Measurements from ENCODE around the gene SFRP4. TPM values are rescaled to one million over a fixed set of nuclear protein-coding genes. Genes with fewer than 3 reads are reported as not detected.
A peak's percentile ranks its signal among the peaks of the same experiment; 100 is the strongest.

The SFRP4 gene
- total and polyA plus RNA-seq, 9 donors, result 4.2 to 55.4 (median 16.4) TPM

DNA sequence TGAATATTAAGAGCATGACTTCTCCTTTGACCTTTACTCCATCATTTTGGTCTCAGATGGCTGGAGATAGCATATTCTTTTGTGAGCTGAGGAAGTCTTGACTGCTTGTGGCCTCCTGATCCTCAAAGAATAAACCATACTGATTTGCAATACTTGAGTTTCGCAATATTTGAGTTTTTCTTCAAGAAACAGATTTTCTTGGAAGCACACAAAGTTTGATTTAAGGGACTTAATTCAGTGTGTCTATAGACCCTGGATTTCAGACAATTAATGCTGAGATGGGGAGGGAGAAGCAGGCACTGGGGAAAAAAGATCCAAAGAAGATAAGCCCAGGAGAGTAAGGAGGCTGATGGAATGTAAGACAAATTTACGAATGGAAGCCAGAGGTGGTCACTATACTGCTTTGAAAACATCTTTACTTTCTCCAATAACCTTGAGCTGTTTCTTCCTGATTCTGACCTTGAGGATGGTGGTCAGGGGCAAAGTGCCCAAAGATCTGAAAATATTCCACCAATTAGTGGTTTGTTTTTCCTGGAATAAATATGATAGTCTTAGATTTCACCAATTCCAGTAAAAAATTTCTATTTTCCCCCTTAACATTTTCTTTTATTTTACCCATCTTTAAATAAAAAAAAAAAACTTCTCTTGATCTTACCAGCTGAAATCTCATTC is 11.3 kb upstream of the SFRP4 start:
- peaks cover 6% of the 10 kb centered on the region for H3K9me3 ChIP-seq (replicated peaks; ENCODE audit: control insufficient read depth, low read depth, low read length)
- WGBS (ENCODE audit: insufficient coverage), result 100% methylated on average over 1 of the region's 2 CpGs

DNA sequence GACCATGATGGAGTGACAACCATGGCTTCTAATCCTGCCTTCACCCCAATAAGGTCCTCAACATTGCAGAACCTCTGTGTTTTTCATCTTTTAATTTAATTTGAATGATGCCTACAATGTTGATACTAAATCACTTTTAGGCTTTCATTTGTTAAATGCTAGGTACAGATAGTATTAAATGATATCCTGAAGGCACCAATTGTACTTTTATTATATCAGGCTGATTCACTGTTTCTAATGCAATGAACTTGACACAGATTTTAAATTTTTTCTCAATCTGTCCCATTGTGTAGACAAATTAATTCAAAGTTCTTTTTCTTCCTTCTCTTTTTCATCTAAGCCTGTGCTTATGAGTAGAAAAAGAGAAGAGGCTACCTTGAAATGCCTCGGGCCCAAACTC is 9.0 kb upstream of the SFRP4 start:
- no CpG with 5 or more reads among the region's 1 CpG for WGBS (ENCODE audit: insufficient coverage)
- H3K27ac ChIP-seq (ENCODE audit: low read length), result no peak overlapping the region
- H3K36me3 ChIP-seq (ENCODE audit: control insufficient read depth, insufficient read depth, low read length), result peaks cover 7% of the 10 kb centered on the region

More for the DNA sequence above, 11.3 kb upstream of the SFRP4 start:
- no peaks in the 10 kb centered on the region for H3K27me3 ChIP-seq (ENCODE audit: control insufficient read depth, insufficient read depth, low read length)
- peaks cover 8% of the 10 kb centered on the region for H3K4me1 ChIP-seq (ENCODE audit: control insufficient read depth, insufficient read depth, low read length)
- peaks cover 7% of the 10 kb centered on the region for H3K36me3 ChIP-seq (ENCODE audit: control insufficient read depth, insufficient read depth, low read length)
- no peak overlapping the region for H3K4me3 ChIP-seq (ENCODE audit: low read length)
- no peak for DNase-seq
- no peak overlapping the region for H3K27ac ChIP-seq (ENCODE audit: low read length)

DNA sequence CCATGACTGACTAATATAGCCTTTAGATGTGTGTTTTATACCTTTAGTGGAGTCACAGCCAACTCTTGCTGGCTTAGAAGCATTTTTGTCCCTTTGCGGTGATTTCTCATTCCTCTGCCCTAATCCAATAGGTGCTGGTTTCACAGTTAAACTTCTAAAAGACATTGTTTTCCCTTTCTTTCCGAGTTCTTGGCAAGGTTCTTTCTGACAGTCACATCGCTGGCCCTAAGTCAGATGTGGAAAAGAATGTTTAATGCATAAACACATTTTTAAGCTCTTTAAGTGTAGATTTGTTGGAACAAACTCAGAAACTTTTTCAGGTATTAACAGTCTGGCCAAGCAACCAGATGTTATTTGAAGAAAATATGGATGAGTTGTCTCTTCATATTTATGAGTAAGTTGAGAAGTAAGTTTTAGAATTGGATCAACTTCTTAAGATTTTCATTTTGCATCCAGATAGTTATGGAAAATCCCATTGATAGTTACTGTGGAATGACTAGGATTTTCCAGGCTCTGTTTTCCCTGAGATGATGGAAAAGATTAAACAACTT is 7.9 kb upstream of the SFRP4 start:
- peaks cover 4% of the 10 kb centered on the region for H3K36me3 ChIP-seq (ENCODE audit: control insufficient read depth, insufficient read depth, low read length)
- peak overlapping the region; percentile 77 for H3K27ac ChIP-seq (ENCODE audit: low read length)
- H3K4me1 ChIP-seq (ENCODE audit: control insufficient read depth, insufficient read depth, low read length), result peaks cover 21% of the 10 kb centered on the region
- no peak overlapping the region for H3K4me3 ChIP-seq (ENCODE audit: low read length)
- H3K9me3 ChIP-seq (replicated peaks; ENCODE audit: control insufficient read depth, low read depth, low read length), result peaks cover 6% of the 10 kb centered on the region
- peak; percentile 95 for DNase-seq
- peaks cover 5% of the 10 kb centered on the region for H3K27me3 ChIP-seq (ENCODE audit: control insufficient read depth, insufficient read depth, low read length)
- 11% methylated on average over 1 of the region's 3 CpGs for WGBS (ENCODE audit: insufficient coverage)

More for the DNA sequence above, 9.0 kb upstream of the SFRP4 start:
- Histone ChIP-seq H3K4me3 (ENCODE audit: low read length) (no peak overlapping the region), H3K4me1 (ENCODE audit: control insufficient read depth, insufficient read depth, low read length) (peaks cover 14% of the 10 kb centered on the region), H3K27me3 (ENCODE audit: control insufficient read depth, insufficient read depth, low read length) (peaks cover 5% of the 10 kb centered on the region), H3K9me3 (replicated peaks; ENCODE audit: control insufficient read depth, low read depth, low read length) (peaks cover 6% of the 10 kb centered on the region)
- no peak for DNase-seq

DNA sequence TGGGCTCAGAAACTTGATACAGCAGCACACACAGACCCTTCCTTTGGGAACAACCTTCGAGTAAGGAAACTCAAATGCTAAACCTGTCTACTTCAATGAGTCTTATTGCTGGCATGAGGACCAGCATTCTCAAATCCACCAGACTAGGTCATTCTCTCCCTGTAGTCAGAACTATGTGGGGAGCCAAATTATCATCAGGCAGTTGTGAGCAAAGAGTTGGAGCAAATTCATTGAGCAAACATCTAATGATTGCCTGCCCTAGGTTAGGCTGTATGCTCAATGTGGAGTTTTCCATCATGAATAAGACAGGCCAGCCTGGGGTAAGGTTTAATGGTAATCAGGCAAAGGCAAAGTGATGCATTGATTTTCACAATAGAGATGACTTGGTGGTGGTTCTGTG is 7.4 kb upstream of the SFRP4 start:
- no peak overlapping the region for H3K4me3 ChIP-seq (ENCODE audit: low read length)
- WGBS (ENCODE audit: insufficient coverage), result no CpG with 5 or more reads among the region's 1 CpG
- peak overlapping the region; percentile 67 for H3K27ac ChIP-seq (ENCODE audit: low read length)
- peaks cover 4% of the 10 kb centered on the region for H3K36me3 ChIP-seq (ENCODE audit: control insufficient read depth, insufficient read depth, low read length)
- peaks cover 5% of the 10 kb centered on the region for H3K27me3 ChIP-seq (ENCODE audit: control insufficient read depth, insufficient read depth, low read length)
- H3K4me1 ChIP-seq (ENCODE audit: control insufficient read depth, insufficient read depth, low read length), result peaks cover 21% of the 10 kb centered on the region
- H3K9me3 ChIP-seq (replicated peaks; ENCODE audit: control insufficient read depth, low read depth, low read length), result peaks cover 6% of the 10 kb centered on the region
- peak; percentile 49 for DNase-seq

- peaks cover 4% of the 10 kb centered on the region for H3K36me3 ChIP-seq (ENCODE audit: control insufficient read depth, insufficient read depth, low read length)
- peaks cover 10% of the 10 kb centered on the region for H3K27me3 ChIP-seq (ENCODE audit: control insufficient read depth, insufficient read depth, low read length)
- DNase-seq, result peak; percentile 49
- H3K4me1 ChIP-seq (ENCODE audit: control insufficient read depth, insufficient read depth, low read length), result peaks cover 27% of the 10 kb centered on the region
- H3K9me3 ChIP-seq (replicated peaks; ENCODE audit: control insufficient read depth, low read depth, low read length), result peaks cover 6% of the 10 kb centered on the region
- WGBS (ENCODE audit: insufficient coverage), result 49% methylated on average over 2 of the region's 4 CpGs
- peak overlapping the region; percentile 92 for H3K27ac ChIP-seq (ENCODE audit: low read length)
- peak overlapping the region; percentile 68 for H3K4me3 ChIP-seq (ENCODE audit: low read length)
Observed at GRCh38 chr7:37921876-37922275, 5.3 kb upstream of the SFRP4 start.

DNA sequence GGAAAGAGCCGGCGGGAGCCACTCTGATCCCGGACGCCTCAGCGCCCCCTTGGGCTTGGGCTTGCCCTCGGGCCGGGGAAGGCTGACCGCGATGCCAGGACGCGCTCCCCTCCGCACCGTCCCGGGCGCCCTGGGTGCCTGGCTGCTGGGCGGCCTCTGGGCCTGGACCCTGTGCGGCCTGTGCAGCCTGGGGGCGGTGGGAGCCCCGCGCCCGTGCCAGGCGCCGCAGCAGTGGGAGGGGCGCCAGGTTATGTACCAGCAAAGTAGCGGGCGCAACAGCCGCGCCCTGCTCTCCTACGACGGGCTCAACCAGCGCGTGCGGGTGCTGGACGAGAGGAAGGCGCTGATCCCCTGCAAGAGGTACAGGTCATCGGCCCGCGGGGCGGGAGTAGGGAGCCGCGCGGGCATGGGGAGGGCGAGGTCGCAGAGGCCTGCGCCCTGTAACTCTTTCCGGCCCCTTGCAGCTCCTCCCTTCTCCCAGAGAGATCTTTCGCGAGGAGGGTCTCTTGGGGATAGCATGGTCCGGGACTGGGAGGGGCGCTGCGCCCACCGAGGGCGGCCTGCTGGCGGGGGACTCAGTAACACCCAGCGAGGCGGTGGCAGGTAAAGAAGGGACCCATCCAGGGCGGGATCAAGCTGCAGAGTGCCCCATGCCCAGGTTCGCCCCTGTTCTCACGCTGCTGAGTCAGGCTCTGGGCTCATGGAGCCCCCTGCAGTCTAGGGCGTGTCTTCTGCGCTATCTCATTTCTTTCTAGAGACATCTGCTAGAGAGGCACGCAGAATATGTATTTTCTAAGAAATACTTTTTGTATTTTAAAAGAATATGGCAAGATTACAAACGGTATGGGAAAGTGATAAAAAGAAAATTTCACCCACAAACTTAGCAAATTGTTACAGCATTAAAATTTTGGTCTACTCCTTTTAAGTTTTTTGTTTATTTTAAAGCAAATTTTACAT is 4.5 kb upstream of the SFRP4 start:
- DNase-seq, result peak; percentile 69
- peak overlapping the region; percentile 92 for H3K27ac ChIP-seq (ENCODE audit: low read length)
- H3K4me1 ChIP-seq (ENCODE audit: control insufficient read depth, insufficient read depth, low read length), result peaks cover 33% of the 10 kb centered on the region
- H3K27me3 ChIP-seq (ENCODE audit: control insufficient read depth, insufficient read depth, low read length), result peaks cover 16% of the 10 kb centered on the region
- H3K36me3 ChIP-seq (ENCODE audit: control insufficient read depth, insufficient read depth, low read length), result peaks cover 4% of the 10 kb centered on the region
- H3K4me3 ChIP-seq (ENCODE audit: low read length), result peak overlapping the region; percentile 68
- 3% methylated on average over 56 of the region's 63 CpGs for WGBS (ENCODE audit: insufficient coverage)
- H3K9me3 ChIP-seq (replicated peaks; ENCODE audit: control insufficient read depth, low read depth, low read length), result peaks cover 6% of the 10 kb centered on the region

- Histone ChIP-seq H3K27ac (ENCODE audit: low read length) (peak within 1 kb of the TSS; percentile 92), H3K36me3 (ENCODE audit: control insufficient read depth, insufficient read depth, low read length) (peaks cover 2% of the 10 kb centered on the region), H3K27me3 (ENCODE audit: control insufficient read depth, insufficient read depth, low read length) (peaks cover 21% of the 10 kb centered on the region), H3K4me1 (ENCODE audit: control insufficient read depth, insufficient read depth, low read length) (peaks cover 38% of the 10 kb centered on the region), H3K4me3 (ENCODE audit: low read length) (peak within 1 kb of the TSS; percentile 68), H3K9me3 (replicated peaks; ENCODE audit: control insufficient read depth, low read depth, low read length) (peaks cover under 1% of the 10 kb centered on the region)
- under 1% methylated on average over 14 of the region's 22 CpGs for WGBS (ENCODE audit: insufficient coverage)
- peak; percentile 76 for DNase-seq
Observed at GRCh38 chr7:37920305-37920848, 3.8 kb upstream of the SFRP4 start, which contains the start of gene EPDR1. Gene EPDR1 (plus strand): TSS chr7:37920640. CDS start chr7:37920940, 300 bp downstream.

- H3K27ac ChIP-seq (ENCODE audit: low read length), result no peak overlapping the region
- 61% methylated on average over 3 of the region's 4 CpGs for WGBS (ENCODE audit: insufficient coverage)
- no peaks in the 10 kb centered on the region for H3K9me3 ChIP-seq (replicated peaks; ENCODE audit: control insufficient read depth, low read depth, low read length)
- peaks cover 33% of the 10 kb centered on the region for H3K4me1 ChIP-seq (ENCODE audit: control insufficient read depth, insufficient read depth, low read length)
- no peaks in the 10 kb centered on the region for H3K36me3 ChIP-seq (ENCODE audit: control insufficient read depth, insufficient read depth, low read length)
- no peak overlapping the region for H3K4me3 ChIP-seq (ENCODE audit: low read length)
- no peak for DNase-seq
- peaks cover 21% of the 10 kb centered on the region for H3K27me3 ChIP-seq (ENCODE audit: control insufficient read depth, insufficient read depth, low read length)
Observed at GRCh38 chr7:37918526-37918925, 1.9 kb upstream of the SFRP4 start.

DNA sequence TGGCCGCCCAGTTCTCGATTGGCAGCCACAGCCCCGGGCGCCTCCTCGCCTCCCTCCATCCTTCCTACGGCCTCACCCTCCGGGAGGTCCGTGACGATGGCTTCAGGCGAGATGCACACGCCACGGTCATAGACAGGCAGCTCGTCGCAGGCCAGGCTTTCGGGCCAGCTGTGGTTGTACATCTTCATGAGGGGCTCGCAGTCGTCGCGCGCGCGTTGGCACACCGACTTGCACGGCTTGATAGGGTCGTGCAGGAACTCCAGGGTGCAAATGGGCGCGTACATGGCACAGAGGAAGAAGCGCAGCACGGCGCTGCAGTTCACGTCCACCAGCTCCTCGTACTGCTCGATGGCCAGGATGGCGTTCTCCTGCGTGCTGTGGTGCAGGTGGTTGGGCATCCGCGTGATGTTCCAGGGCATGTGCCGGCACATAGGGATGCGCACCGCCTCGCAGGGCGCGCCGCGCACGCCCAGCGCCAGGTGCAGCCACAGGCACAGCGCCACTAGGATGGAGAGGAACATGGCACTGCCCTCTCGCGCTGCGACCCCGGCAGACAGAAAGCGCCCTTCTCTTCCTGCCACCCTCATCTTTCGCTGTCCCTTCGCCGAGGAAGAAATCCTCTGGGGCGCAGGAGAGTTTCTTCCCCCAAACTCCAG is 472 bp downstream of the SFRP4 start:
- H3K4me3 ChIP-seq (ENCODE audit: low read length), result peak overlapping the region; percentile 63
- peaks cover 27% of the 10 kb centered on the region for H3K4me1 ChIP-seq (ENCODE audit: control insufficient read depth, insufficient read depth, low read length)
- H3K27ac ChIP-seq (ENCODE audit: low read length), result peak overlapping the region; percentile 93
- H3K27me3 ChIP-seq (ENCODE audit: control insufficient read depth, insufficient read depth, low read length), result peaks cover 18% of the 10 kb centered on the region
- no peaks in the 10 kb centered on the region for H3K36me3 ChIP-seq (ENCODE audit: control insufficient read depth, insufficient read depth, low read length)
- peak; percentile 64 for DNase-seq
- no peaks in the 10 kb centered on the region for H3K9me3 ChIP-seq (replicated peaks; ENCODE audit: control insufficient read depth, low read depth, low read length)
- 3% methylated on average over 56 of the region's 57 CpGs for WGBS (ENCODE audit: insufficient coverage)
